ENCODE measurements around the gene ATP6V1G3. TPM values are rescaled to one million over a fixed set of nuclear protein-coding genes. Genes with fewer than 3 reads are reported as not detected.

ATP6V1G3 gene
- total RNA-seq, 4 donors from 2014 or later: not detected

DNA sequence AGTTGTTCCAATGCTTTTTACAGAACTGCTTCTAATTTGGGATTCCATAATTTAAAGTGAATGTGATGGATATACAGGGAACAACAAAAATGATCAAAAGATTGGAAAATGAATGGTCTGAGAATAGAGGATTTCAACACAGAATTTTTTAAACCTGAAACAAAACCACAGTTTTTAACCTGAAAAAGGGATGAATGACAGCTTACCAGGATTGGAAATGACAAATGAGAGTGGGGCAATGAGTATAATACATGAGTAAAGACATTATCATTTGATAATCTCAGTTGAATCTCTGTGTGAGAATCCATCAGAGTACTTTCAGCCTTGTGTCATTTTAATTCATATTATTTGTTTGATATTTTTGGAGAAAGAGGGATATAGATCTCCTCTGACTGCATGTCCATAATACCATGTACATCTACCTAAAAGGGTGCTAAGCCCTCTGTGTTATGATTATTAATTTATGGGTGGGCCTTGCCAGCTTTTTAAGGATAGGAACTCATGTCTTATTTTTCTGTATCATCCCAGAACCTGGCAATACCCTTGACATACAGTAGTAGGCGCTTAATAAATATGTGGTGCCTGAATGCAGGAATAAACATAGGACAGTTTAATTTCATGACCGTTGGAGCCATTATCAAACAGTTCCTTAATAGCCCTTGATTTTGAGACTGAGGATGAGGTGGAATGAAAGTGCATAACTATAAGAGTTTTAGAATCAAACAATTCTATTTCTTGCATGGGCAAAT, 12.4 kb upstream of the ATP6V1G3 start:
- 73 to 89% methylated on average over 2 of the region's 2 CpGs for WGBS, 2 donors (ENCODE audit: low coverage in 1 of 2)

GRCh38 chr1:198550941-198551524, 10.6 kb upstream of the ATP6V1G3 start:
- 35 to 56% methylated on average over 3 to 4 of the region's 4 CpGs for WGBS, 2 donors (ENCODE audit: low coverage in 1 of 2)
- ATAC-seq: no peak
- Histone ChIP-seq H3K4me1 (no peaks in the 10 kb centered on the region), H3K36me3 (no peaks in the 10 kb centered on the region), H3K4me3 (no peak overlapping the region), H3K27ac (no peak overlapping the region), H3K9me3 (no peaks in the 10 kb centered on the region), H3K27me3 (no peaks in the 10 kb centered on the region)
- TF ChIP-seq EP300 (IDR thresholded peaks at IDR 0.05) (no peak), POLR2A (IDR thresholded peaks at IDR 0.05) (no peak), CTCF (IDR thresholded peaks at IDR 0.05) (no peak), POLR2AphosphoS5 (IDR thresholded peaks at IDR 0.05) (no peak)

More for the DNA sequence above, 12.4 kb upstream of the ATP6V1G3 start:
- TF ChIP-seq POLR2A (IDR thresholded peaks at IDR 0.05) (no peak), CTCF (IDR thresholded peaks at IDR 0.05) (no peak), EP300 (IDR thresholded peaks at IDR 0.05) (no peak), POLR2AphosphoS5 (IDR thresholded peaks at IDR 0.05) (no peak)
- Histone ChIP-seq H3K9me3 (no peaks in the 10 kb centered on the region), H3K27me3 (no peaks in the 10 kb centered on the region), H3K4me1 (no peaks in the 10 kb centered on the region), H3K36me3 (no peaks in the 10 kb centered on the region), H3K4me3 (no peak overlapping the region), H3K27ac (no peak overlapping the region)
- ATAC-seq: no peak

- H3K4me1 ChIP-seq: no peaks in the 10 kb centered on the region
- H3K9me3 ChIP-seq: no peaks in the 10 kb centered on the region
- no peak overlapping the region for H3K4me3 ChIP-seq
- no peak for ATAC-seq
- H3K36me3 ChIP-seq: no peaks in the 10 kb centered on the region
- TF ChIP-seq CTCF (IDR thresholded peaks at IDR 0.05) (no peak), POLR2AphosphoS5 (IDR thresholded peaks at IDR 0.05) (no peak), EP300 (IDR thresholded peaks at IDR 0.05) (no peak), POLR2A (IDR thresholded peaks at IDR 0.05) (no peak)
- H3K27ac ChIP-seq: no peak overlapping the region
- H3K27me3 ChIP-seq: no peaks in the 10 kb centered on the region
Measured at GRCh38 chr1:198549866-198550265, 9.4 kb upstream of the ATP6V1G3 start.

DNA sequence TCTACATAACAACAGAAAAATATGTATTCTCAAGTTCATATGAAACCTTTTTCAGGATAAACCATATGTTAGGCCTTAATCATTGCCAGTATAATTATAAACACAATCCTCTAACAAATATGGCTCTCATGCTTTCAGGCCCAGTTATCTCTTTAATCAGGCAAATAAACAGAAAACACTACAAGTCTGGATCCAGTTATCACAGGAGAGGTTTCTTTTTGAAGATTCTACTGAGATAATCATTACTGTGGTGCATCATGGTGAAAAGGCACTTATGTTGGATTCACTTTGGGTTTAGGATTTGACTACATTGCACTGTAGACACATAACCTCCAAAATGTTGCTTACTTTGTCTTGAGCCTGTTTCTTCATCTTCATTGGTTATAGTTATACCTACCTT, 8.4 kb upstream of the ATP6V1G3 start:
- no peak for ATAC-seq
- Histone ChIP-seq H3K36me3 (no peaks in the 10 kb centered on the region), H3K4me3 (no peak overlapping the region), H3K4me1 (no peaks in the 10 kb centered on the region), H3K27me3 (no peaks in the 10 kb centered on the region), H3K27ac (no peak overlapping the region), H3K9me3 (no peaks in the 10 kb centered on the region)
- TF ChIP-seq CTCF (IDR thresholded peaks at IDR 0.05) (no peak), POLR2AphosphoS5 (IDR thresholded peaks at IDR 0.05) (no peak), POLR2A (IDR thresholded peaks at IDR 0.05) (no peak), EP300 (IDR thresholded peaks at IDR 0.05) (no peak)

DNA sequence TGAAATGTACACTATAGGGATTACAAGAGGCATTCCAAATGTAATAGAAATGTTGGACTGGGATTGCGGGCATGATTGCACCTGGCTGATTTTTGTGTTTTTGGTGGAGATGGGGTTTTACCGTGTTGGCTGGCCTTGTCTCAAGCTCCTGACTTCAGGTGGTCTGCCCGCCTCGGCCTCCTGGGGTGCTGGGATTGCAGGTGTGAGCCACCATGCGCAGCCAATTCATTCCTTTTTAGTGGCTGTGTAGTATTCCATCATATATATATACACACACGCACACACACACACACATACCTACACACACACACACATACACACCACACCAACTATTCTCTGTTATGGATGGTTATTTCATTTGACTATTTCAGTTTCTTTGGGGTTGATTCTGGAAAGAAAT, 4.7 kb upstream of the ATP6V1G3 start:
- H3K27ac ChIP-seq: no peak overlapping the region
- TF ChIP-seq CTCF (IDR thresholded peaks at IDR 0.05) (no peak), POLR2A (IDR thresholded peaks at IDR 0.05) (no peak), EP300 (IDR thresholded peaks at IDR 0.05) (no peak), POLR2AphosphoS5 (IDR thresholded peaks at IDR 0.05) (no peak)
- no peak for ATAC-seq
- no peaks in the 10 kb centered on the region for H3K36me3 ChIP-seq
- no peaks in the 10 kb centered on the region for H3K27me3 ChIP-seq
- WGBS, 2 donors (ENCODE audit: low coverage in 1 of 2): 89% methylated on average over 6 of the region's 6 CpGs; no CpG with 5 or more reads in 1 of the 2 donors
- no peak overlapping the region for H3K4me3 ChIP-seq
- no peaks in the 10 kb centered on the region for H3K4me1 ChIP-seq
- no peaks in the 10 kb centered on the region for H3K9me3 ChIP-seq

All from gastroesophageal sphincter (tissue), 4 donors.